GM18909 (cell line): ENCODE data around the gene SLC22A12.

Experiments used
- ATAC-seq: cut with Tn5 transposase; IDR thresholded peaks from one replicate; pipeline ENCODE4 v1.9.1; 2021; ENCODE audit warnings: mild to moderate bottlenecking; ENCODE audit not compliant: unreplicated experiment, poor library complexity

Gene SLC22A12

GRCh38 chr11:64620381-64620971 lies 29.5 kb downstream of the SLC22A12 start:
- no peak for ATAC-seq

- ATAC-seq, result no peak
Measured at GRCh38 chr11:64621283-64622019, 30.4 kb downstream of the SLC22A12 start.

- ATAC-seq, result no peak
Measured at GRCh38 chr11:64622681-64623080, 31.7 kb downstream of the SLC22A12 start.

- no peak for ATAC-seq
Measured at GRCh38 chr11:64624883-64625481, 34.0 kb downstream of the SLC22A12 start.

- ATAC-seq, result no peak
Measured at GRCh38 chr11:64626637-64627036, 35.6 kb downstream of the SLC22A12 start.

GRCh38 chr11:64627371-64627770 lies 36.4 kb downstream of the SLC22A12 start:
- no peak for ATAC-seq

GRCh38 chr11:64628596-64628995 lies 37.6 kb downstream of the SLC22A12 start:
- no peak for ATAC-seq

GRCh38 chr11:64629103-64629502 lies 38.1 kb downstream of the SLC22A12 start:
- no peak for ATAC-seq

GRCh38 chr11:64629796-64630562 lies 39.0 kb downstream of the SLC22A12 start:
- no peak for ATAC-seq

GRCh38 chr11:64631675-64632074 lies 40.7 kb downstream of the SLC22A12 start:
- ATAC-seq, result no peak

GRCh38 chr11:64632237-64632636 lies 41.2 kb downstream of the SLC22A12 start:
- no peak for ATAC-seq

- no peak for ATAC-seq
Measured at GRCh38 chr11:64632654-64633053, 41.6 kb downstream of the SLC22A12 start.

- no peak for ATAC-seq
Measured at GRCh38 chr11:64633555-64634159, 42.6 kb downstream of the SLC22A12 start.

GRCh38 chr11:64637334-64638017 lies 46.5 kb downstream of the SLC22A12 start:
- ATAC-seq, result no peak

GRCh38 chr11:64638018-64638665 lies 47.1 kb downstream of the SLC22A12 start:
- ATAC-seq, result no peak

- no peak for ATAC-seq
Measured at GRCh38 chr11:64638829-64639228, 47.8 kb downstream of the SLC22A12 start.

GRCh38 chr11:64639885-64640284 lies 48.9 kb downstream of the SLC22A12 start:
- no peak for ATAC-seq

GRCh38 chr11:64641596-64642417 lies 50.8 kb downstream of the SLC22A12 start:
- ATAC-seq, result no peak

GRCh38 chr11:64642418-64642735 lies 51.4 kb downstream of the SLC22A12 start:
- no peak for ATAC-seq
